ENCODE results near the gene SPAG17. TPM values are rescaled to one million over a fixed set of nuclear protein-coding genes. Genes with fewer than 3 reads are reported as not detected.

SPAG17 gene
- total and polyA plus RNA-seq, 9 donors: 0.08 to 39.5 (median 0.67) TPM

- DNase-seq: no peak
- Histone ChIP-seq H3K4me3 (no peak overlapping the region), H3K27me3 (no peaks in the 10 kb centered on the region), H3K36me3 (no peaks in the 10 kb centered on the region), H3K27ac (no peak overlapping the region), H3K4me1 (ENCODE audit: insufficient read depth) (no peaks in the 10 kb centered on the region), H3K9me3 (no peaks in the 10 kb centered on the region)
- WGBS, 3 donors: 39 to 44% (median 42%) methylated on average over 7 of the region's 7 CpGs
- intact Hi-C loops (cut with DNase I): no loop called here
- TF ChIP-seq, protein P1, sequence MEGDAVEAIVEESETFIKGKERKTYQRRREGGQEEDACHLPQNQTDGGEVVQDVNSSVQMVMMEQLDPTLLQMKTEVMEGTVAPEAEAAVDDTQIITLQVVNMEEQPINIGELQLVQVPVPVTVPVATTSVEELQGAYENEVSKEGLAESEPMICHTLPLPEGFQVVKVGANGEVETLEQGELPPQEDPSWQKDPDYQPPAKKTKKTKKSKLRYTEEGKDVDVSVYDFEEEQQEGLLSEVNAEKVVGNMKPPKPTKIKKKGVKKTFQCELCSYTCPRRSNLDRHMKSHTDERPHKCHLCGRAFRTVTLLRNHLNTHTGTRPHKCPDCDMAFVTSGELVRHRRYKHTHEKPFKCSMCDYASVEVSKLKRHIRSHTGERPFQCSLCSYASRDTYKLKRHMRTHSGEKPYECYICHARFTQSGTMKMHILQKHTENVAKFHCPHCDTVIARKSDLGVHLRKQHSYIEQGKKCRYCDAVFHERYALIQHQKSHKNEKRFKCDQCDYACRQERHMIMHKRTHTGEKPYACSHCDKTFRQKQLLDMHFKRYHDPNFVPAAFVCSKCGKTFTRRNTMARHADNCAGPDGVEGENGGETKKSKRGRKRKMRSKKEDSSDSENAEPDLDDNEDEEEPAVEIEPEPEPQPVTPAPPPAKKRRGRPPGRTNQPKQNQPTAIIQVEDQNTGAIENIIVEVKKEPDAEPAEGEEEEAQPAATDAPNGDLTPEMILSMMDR (IDR thresholded peaks at IDR 0.05): no peak
- TF ChIP-seq EP300 (IDR thresholded peaks at IDR 0.05): no peak
Observed at GRCh38 chr1:118144684-118145083, 40.3 kb downstream of the SPAG17 start.

GRCh38 chr1:118143831-118144230 is 41.2 kb downstream of the SPAG17 start:
- 80 to 85% (median 81%) methylated on average over 2 of the region's 2 CpGs for WGBS, 3 donors
- H3K36me3 ChIP-seq: no peaks in the 10 kb centered on the region
- intact Hi-C loops (cut with DNase I): no loop called here
- no peak for DNase-seq
- H3K4me1 ChIP-seq (ENCODE audit: insufficient read depth): no peaks in the 10 kb centered on the region
- no peaks in the 10 kb centered on the region for H3K9me3 ChIP-seq
- H3K27ac ChIP-seq: no peak overlapping the region
- H3K4me3 ChIP-seq: no peak overlapping the region
- H3K27me3 ChIP-seq: no peaks in the 10 kb centered on the region
- no peak for TF ChIP-seq POLR2A (IDR thresholded peaks at IDR 0.05)
- TF ChIP-seq, protein P1 (IDR thresholded peaks at IDR 0.05): no peak
- TF ChIP-seq EP300 (IDR thresholded peaks at IDR 0.05): no peak

DNA sequence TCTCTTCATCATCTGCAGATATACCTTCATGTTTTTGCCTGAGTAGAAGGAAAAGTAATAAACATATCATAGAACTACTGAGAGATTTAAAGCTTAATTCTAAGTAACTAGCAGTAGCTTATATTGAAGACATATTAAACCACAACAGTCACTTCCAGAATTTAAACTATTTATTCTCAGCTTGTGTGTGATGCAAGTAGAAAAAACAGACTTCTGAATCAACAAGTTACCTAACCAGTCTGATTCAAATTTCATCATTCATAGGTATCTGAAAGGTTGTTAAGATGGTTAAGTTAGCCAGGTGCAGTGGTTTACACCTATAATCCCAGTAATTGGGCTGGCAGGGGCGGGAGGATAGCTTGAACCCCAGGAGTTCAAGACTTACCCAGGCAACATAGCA is 41.9 kb downstream of the SPAG17 start:
- no peaks in the 10 kb centered on the region for H3K36me3 ChIP-seq
- H3K27me3 ChIP-seq: no peaks in the 10 kb centered on the region
- intact Hi-C loops (cut with DNase I): no loop called here
- TF ChIP-seq EP300 (IDR thresholded peaks at IDR 0.05): no peak
- TF ChIP-seq, protein P1 (IDR thresholded peaks at IDR 0.05): no peak
- TF ChIP-seq POLR2A (IDR thresholded peaks at IDR 0.05): no peak
- no peak for DNase-seq
- H3K4me1 ChIP-seq (ENCODE audit: insufficient read depth): no peaks in the 10 kb centered on the region
- no peak overlapping the region for H3K4me3 ChIP-seq
- no peaks in the 10 kb centered on the region for H3K9me3 ChIP-seq
- H3K27ac ChIP-seq: no peak overlapping the region
- WGBS, 3 donors: 81 to 95% (median 92%) methylated on average over 1 of the region's 1 CpG

DNA sequence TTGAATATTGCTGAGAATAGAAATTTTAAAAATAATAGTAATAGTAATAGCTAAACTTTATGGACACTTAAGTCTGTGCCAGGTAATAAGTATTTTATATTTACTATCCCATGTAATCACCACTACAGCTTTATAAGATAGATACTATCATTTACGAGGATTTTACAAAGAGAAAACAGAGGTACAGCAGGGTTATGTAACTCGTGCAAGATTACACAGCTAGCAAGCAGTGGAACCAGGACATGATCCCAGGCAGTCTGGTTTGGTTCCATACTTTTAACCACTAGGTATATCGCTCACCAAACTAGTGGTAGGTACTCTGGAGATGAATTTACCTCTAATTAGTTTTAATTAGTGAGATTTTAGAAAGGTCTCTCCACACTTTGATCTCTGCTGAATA is 42.5 kb downstream of the SPAG17 start:
- H3K4me3 ChIP-seq: no peak overlapping the region
- H3K27ac ChIP-seq: no peak overlapping the region
- intact Hi-C loops (cut with DNase I): no loop called here
- WGBS, 3 donors: 78 to 81% (median 80%) methylated on average over 3 of the region's 3 CpGs
- H3K4me1 ChIP-seq (ENCODE audit: insufficient read depth): no peaks in the 10 kb centered on the region
- no peak for DNase-seq
- no peaks in the 10 kb centered on the region for H3K27me3 ChIP-seq
- no peaks in the 10 kb centered on the region for H3K36me3 ChIP-seq
- TF ChIP-seq, protein P1 (IDR thresholded peaks at IDR 0.05): no peak
- no peaks in the 10 kb centered on the region for H3K9me3 ChIP-seq

DNA sequence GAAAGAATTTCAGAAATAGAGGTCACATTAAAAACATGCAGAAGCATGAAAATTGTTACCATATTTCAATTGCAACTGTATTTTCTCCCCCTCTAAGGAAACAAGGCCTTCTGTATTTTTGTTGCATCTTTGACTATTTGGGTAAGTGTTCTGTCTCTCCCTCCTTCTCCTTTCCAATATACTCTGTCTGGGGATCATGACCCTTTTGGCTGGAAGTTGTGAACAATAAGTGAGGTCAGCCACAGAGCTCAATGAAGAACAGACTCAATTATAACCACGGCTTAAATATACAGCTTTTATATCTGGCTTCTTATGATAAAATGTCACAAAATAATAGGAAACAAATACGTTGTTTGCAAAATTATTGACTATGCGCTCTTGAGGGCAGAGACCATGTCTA is 47.1 kb downstream of the SPAG17 start:
- no peak for DNase-seq
- TF ChIP-seq POLR2A (IDR thresholded peaks at IDR 0.05) (no peak), EP300 (IDR thresholded peaks at IDR 0.05) (no peak)
- TF ChIP-seq, protein P1 (IDR thresholded peaks at IDR 0.05): no peak

More for the DNA sequence above, 47.1 kb downstream of the SPAG17 start:
- Histone ChIP-seq H3K4me1 (ENCODE audit: insufficient read depth) (no peaks in the 10 kb centered on the region), H3K4me3 (no peak overlapping the region), H3K36me3 (no peaks in the 10 kb centered on the region), H3K27me3 (no peaks in the 10 kb centered on the region), H3K9me3 (no peaks in the 10 kb centered on the region), H3K27ac (no peak overlapping the region)
- 84 to 87% (median 86%) methylated on average over 3 of the region's 3 CpGs for WGBS, 3 donors
- intact Hi-C loops (cut with DNase I): no loop called here

All from ovary (tissue), 9 donors.